T-helper 1 cell treated with Interleukin-12 subunit alpha and Interleukin-12 subunit beta and Interleukin-4 antibody, amounts not matched to agents 30 ng/mL and 1 ng/mL, for 36 hours (primary cell): ENCODE measurements around the gene IFRD2. TPM values are rescaled to one million over a fixed set of nuclear protein-coding genes. Genes with fewer than 3 reads are reported as not detected.

Experiments used
- intact Hi-C: fragments of 100-400 bp; cut with micrococcal nuclease; formaldehyde crosslinking; loops from one replicate; pipeline ENCODE4 v1.15.1; 2024
- total RNA-seq: library from RNA; stranded (reverse); gene quantifications from 2 replicates; pipeline ENCODE4 v1.2.3, GENCODE V29; 2022

The IFRD2 gene, protein sequence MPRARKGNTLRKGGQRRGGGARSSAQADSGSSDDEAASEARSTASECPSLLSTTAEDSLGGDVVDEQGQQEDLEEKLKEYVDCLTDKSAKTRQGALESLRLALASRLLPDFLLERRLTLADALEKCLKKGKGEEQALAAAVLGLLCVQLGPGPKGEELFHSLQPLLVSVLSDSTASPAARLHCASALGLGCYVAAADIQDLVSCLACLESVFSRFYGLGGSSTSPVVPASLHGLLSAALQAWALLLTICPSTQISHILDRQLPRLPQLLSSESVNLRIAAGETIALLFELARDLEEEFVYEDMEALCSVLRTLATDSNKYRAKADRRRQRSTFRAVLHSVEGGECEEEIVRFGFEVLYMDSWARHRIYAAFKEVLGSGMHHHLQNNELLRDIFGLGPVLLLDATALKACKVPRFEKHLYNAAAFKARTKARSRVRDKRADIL
- 84.6 and 91.1 TPM in 2 replicates for total RNA-seq

GRCh38 chr3:50292159-50293078 is at the start of gene IFRD2:
TSS of gene IFRD2 (minus strand) at chr3:50292429. CDS start at chr3:50292274, 155 bp downstream.
- intact Hi-C loops: loop anchor here (1.0 to 10.0 kb wide), 12 partner anchors 8 to 1268 kb away; partner anchors contain the start of genes DAG1, IMPDH2, NDUFAF3 and TMEM115

GRCh38 chr3:50341537-50341936 is 49.3 kb upstream of the IFRD2 start:
- intact Hi-C loops: loop anchor here (1.0 kb wide), 1 partner anchor 9 kb away; the partner anchor contains the start of genes CYB561D2 and NPRL2

DNA sequence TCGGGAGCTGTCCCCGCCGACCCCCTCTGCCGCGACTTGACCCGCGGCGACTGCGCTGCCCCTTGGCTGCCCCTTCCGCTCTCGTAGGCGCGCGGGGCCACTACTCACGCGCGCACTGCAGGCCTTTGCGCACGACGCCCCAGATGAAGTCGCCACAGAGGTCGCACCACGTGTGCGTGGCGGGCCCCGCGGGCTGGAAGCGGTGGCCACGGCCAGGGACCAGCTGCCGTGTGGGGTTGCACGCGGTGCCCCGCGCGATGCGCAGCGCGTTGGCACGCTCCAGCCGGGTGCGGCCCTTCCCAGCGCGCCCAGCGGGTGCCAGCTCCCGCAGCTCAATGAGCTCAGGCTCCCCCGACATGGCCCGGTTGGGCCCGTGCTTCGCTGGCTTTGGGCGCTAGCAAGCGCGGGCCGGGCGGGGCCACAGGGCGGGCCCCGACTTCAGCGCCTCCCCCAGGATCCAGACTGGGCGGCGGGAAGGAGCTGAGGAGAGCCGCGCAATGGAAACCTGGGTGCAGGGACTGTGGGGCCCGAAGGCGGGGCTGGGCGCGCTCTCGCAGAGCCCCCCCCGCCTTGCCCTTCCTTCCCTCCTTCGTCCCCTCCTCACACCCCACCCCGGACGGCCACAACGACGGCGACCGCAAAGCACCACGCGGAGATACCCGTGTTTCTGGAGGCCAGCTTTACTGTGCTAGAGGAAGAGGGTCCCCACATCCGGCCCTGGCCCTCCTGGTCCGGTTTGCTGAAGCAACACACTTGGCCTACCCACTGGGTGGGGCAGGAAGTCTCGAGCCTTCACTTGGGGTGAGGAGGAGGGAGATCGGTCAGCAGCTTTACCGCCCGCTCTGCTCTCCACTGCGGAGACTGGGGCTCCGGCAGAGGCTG is 48.5 kb upstream of the IFRD2 start, which contains the start of gene RASSF1:
Gene RASSF1, minus strand, starts transcription at position 389 of the 882 bp plus-strand sequence. Its CDS starts 31 bp downstream, at position 358.
- intact Hi-C loops: loop anchor here (1.0 kb wide), 1 partner anchor 10 kb away; the partner anchor contains the start of genes CYB561D2 and NPRL2

DNA sequence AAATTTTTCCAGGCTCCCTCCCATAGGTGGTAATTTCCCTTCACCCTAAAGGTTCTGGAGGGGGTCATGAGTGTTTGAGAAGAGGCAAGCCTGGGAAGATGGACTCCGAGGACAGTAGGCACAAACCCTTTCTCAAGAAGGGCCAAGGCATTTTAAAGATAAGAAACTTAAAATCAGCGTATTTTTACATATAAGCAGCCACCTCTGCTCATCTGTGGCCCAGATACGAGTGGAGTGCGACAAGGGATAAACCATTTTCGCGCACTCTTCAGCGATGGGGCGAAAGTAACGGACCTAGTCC is 47.9 kb upstream of the IFRD2 start:
- intact Hi-C loops: no loop called here

GRCh38 chr3:50339485-50340146 is 47.4 kb upstream of the IFRD2 start:
- intact Hi-C loops: loop anchor here (2.0 to 5.0 kb wide), 2 partner anchors 1045 to 1158 kb away; partner anchors contain the start of gene MANF

GRCh38 chr3:50338965-50339364 is 46.7 kb upstream of the IFRD2 start:
- intact Hi-C loops: loop anchor here (2.0 to 5.0 kb wide), 2 partner anchors 1046 to 1158 kb away; partner anchors contain the start of gene MANF

- intact Hi-C loops: loop anchor here (1.0 to 5.0 kb wide), 10 partner anchors 9 to 1160 kb away; partner anchors contain the start of genes CYB561D2, HYAL3, IFRD2 and MAPKAPK3
Observed at GRCh38 chr3:50337175-50337861, 45.1 kb upstream of the IFRD2 start.

DNA sequence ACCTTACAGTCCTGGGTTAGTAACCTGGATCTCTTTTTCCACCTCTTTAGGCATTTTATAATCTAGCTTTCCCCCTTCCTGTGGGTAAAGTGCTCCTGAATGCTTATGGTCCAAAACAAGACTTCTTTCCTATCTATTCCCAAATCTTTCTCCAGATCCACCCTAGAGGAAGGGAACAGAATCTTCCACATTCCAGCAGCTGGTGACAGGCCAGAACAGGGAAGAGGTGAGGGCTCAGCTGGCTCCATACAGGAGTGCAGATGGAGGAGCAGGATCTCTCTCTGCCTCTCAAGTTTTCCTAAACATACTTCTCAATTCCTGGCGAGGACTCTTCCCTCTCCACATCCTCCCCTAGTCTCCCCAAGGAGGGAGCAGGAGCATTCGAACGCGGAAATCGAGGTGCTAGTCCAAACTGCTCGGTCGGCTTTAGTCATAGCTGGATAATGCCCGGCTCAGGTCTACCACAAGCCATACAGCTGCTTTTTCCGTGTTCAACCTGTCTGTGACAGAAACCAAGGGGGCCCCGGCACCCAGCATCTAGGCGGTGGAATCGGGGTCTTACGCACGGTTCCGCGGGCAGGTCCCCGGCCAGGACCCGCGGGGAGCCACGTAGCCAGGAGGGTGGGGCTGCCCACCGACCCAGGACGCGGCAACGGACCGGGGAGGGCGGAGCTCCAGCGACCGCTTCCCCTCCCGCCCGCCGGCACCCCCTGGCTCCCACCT is 44.4 kb upstream of the IFRD2 start:
- intact Hi-C loops: loop anchor here (1.0 to 5.0 kb wide), 10 partner anchors 8 to 1161 kb away; partner anchors contain the start of genes CYB561D2, HYAL3, IFRD2 and MAPKAPK3

GRCh38 chr3:50334339-50335075 is 42.3 kb upstream of the IFRD2 start:
- intact Hi-C loops: loop anchor here (5.0 kb wide), 1 partner anchor 1163 kb away; no protein-coding TSS in a partner anchor

- intact Hi-C loops: no loop called here
Observed at GRCh38 chr3:50333744-50334328, 41.6 kb upstream of the IFRD2 start.

GRCh38 chr3:50331364-50331907 is 39.2 kb upstream of the IFRD2 start:
- intact Hi-C loops: no loop called here

DNA sequence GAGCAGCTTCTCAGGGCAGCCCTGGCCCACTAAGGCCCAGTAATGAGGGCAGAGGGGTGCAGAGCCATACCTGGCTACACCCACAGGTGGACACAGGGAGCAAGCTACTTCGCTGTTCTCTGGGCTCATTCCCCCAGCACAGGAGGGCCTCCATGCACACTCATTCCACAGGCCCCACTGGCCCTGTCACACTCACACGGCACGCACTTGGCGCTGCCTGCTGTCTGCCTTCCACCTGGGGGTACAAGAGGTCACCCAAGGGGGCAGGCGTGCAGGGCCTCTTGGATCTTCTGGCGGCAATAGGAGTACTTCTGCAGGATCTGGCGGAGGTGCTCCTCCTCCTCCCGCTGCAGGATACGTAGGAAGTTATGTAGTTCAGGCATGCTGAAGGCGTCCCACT is 38.1 kb upstream of the IFRD2 start:
- intact Hi-C loops: no loop called here

- intact Hi-C loops: loop anchor here (1.0 to 10.0 kb wide), 7 partner anchors 9 to 913 kb away; partner anchors contain the start of genes APEH, CYB561D2, HYAL3 and IFRD2
Observed at GRCh38 chr3:50327943-50328691, 35.9 kb upstream of the IFRD2 start, which contains the start of gene TUSC2. TSS of gene TUSC2 (minus strand) at chr3:50328223. CDS start at chr3:50328099, 124 bp downstream.

GRCh38 chr3:50327129-50327528 is 34.9 kb upstream of the IFRD2 start:
- intact Hi-C loops: loop anchor here (10.0 kb wide), 1 partner anchor 912 kb away; the partner anchor contains the start of genes RHOA and TCTA

DNA sequence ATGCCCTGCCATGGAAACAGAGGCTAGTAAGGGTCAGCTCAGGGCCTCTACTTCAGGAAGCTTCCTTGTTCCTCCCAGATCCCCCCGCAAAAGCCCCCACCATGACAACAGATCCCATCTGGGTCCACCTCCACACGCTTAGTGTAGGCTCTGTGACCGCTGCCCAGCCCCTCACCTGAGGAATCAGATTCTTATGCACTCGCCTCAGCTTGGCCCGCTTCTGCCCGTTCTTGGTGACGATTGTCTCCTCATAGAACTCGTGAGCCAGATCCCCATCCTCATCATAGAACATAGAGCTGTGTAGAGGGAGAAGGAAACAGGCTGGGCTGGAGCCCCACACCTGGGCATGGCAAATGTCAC is 33.9 kb upstream of the IFRD2 start:
- intact Hi-C loops: loop anchor here (10.0 kb wide), 1 partner anchor 911 kb away; the partner anchor contains the start of genes RHOA and TCTA
